A673 (cell line): ENCODE data around the gene LARP4. TPM values are rescaled to one million over a fixed set of nuclear protein-coding genes. Genes with fewer than 3 reads are reported as not detected.
A peak's percentile ranks its signal among the peaks of the same experiment; 100 is the strongest.

Source experiments
- Bru-seq: library from RNA; stranded (reverse); fragments of 400-500 nt; gene quantifications from one replicate; lab custom pipeline; 2021; lab: Mats Ljungman, UMichigan
- BruChase-seq, 2 experiments: library from RNA; stranded (reverse); fragments of 400-500 nt; gene quantifications; one replicate each; lab custom pipeline; 2021; lab: Mats Ljungman, UMichigan
- BruUV-seq: library from RNA; stranded (reverse); fragments of 400-500 nt; replicated peaks from 2 replicates; lab custom pipeline; 2021; lab: Mats Ljungman, UMichigan
- CTCF ChIA-PET: fragments of 300-600 bp; sonication (Branson Sonifier 250); formaldehyde crosslinking; loops from one replicate; lab custom pipeline; 2022; ENCODE audit warnings: antibody characterized with exemption; lab: Charles Lee
- POLR2A ChIA-PET: fragments of 300-600 bp; sonication (Branson Sonifier 250); formaldehyde crosslinking; loops from one replicate; lab custom pipeline; 2022; ENCODE audit warnings: antibody characterized with exemption; ENCODE audit not compliant: low non-redundant PET; lab: Charles Lee
- DNase-seq: peaks from one replicate; pipeline ENCODE4 v3.0.0-alpha.2; 2015; ENCODE audit warnings: low spot score
- H3K27ac ChIP-seq: fragments of 200-600 bp; sonication (generic); 2 replicates; pipeline ENCODE4 v1.5.1; 2016; ENCODE audit warnings: mixed run types, low read depth, mild to moderate bottlenecking, mixed read lengths, antibody characterized with exemption, low read length; ENCODE audit not compliant: poor library complexity, severe bottlenecking
- H3K27me3 ChIP-seq: fragments of 200-600 bp; sonication (generic); replicated peaks from 2 replicates; pipeline ENCODE4 v1.6.1; 2017; ENCODE audit warnings: mixed run types, low read depth, mild to moderate bottlenecking, mixed read lengths, antibody characterized with exemption, low read length; ENCODE audit not compliant: insufficient read depth, poor library complexity
- H3K36me3 ChIP-seq: fragments of 200-600 bp; sonication (generic); 2 replicates; pipeline ENCODE4 v1.6.1; 2016; ENCODE audit warnings: mixed run types, mild to moderate bottlenecking, mixed read lengths, antibody characterized with exemption, low read length; ENCODE audit not compliant: insufficient read depth, poor library complexity, severe bottlenecking
- H3K4me1 ChIP-seq: fragments of 200-600 bp; sonication (generic); 2 replicates; pipeline ENCODE4 v1.6.1; 2017; ENCODE audit warnings: mixed run types, mild to moderate bottlenecking, mixed read lengths, antibody characterized with exemption, low read length; ENCODE audit not compliant: insufficient read depth, poor library complexity, severe bottlenecking
- H3K4me3 ChIP-seq: fragments of 200-600 bp; sonication (generic); 2 replicates; pipeline ENCODE4 v1.5.1; 2016; ENCODE audit warnings: low read depth, mixed run types, mild to moderate bottlenecking, mixed read lengths, low read length; ENCODE audit not compliant: poor library complexity, severe bottlenecking
- H3K9me3 ChIP-seq: fragments of 200-600 bp; sonication (generic); 2 replicates; pipeline ENCODE4 v1.6.1; 2016; ENCODE audit warnings: mixed run types, low read depth, mild to moderate bottlenecking, mixed read lengths, antibody characterized with exemption, low read length; ENCODE audit not compliant: poor library complexity, severe bottlenecking
- EZH2 ChIP-seq: fragments of 200-600 bp; sonication (generic); IDR thresholded peaks from 2 replicates; pipeline ENCODE4 v1.6.1; 2017; ENCODE audit warnings: borderline replicate concordance, low read depth, mild to moderate bottlenecking, mixed read lengths, antibody characterized with exemption, low read length; ENCODE audit not compliant: poor library complexity, severe bottlenecking
- intact Hi-C: fragments of 100-400 bp; cut with micrococcal nuclease; formaldehyde crosslinking; loops from one replicate; pipeline ENCODE4 v1.10.0; 2022; ENCODE audit not compliant: unreplicated experiment
- long read RNA-seq: library from polyadenylated mRNA; stranded (forward); transcript quantifications from one replicate; pipeline ENCODE4 v2.0.0, GENCODE V29; 2022
- total RNA-seq: library from RNA; stranded (reverse); gene quantifications from 2 replicates; pipeline ENCODE4 v1.2.3, GENCODE V29; 2021
- TF ChIP-seq, protein P1 (sequence below): fragments of 300-800, 200-600 bp; sonication (generic); conservative IDR thresholded peaks from 2 replicates; pipeline ENCODE4 v1.5.1; 2017; ENCODE audit warnings: low read depth, mild to moderate bottlenecking, antibody characterized with exemption, low read length, moderate library complexity, mixed read lengths

The LARP4 gene
- total RNA-seq (91.0 and 93.5 TPM in 2 replicates), Bru-seq, nascent RNA (percentile 91 among the genes with signal in this experiment), BruChase-seq, experiment 1, labeled RNA remaining after a 2-hour chase (percentile 95 among the genes with signal in this experiment), BruChase-seq, experiment 2, labeled RNA remaining after a 6-hour chase (percentile 95 among the genes with signal in this experiment)
- long read RNA-seq, full-length matches to known transcripts: 28 of 73 reads
- long read RNA-seq, partial matches to known transcripts: 12 of 73 reads
- long read RNA-seq, other reads (novel, unspliced or antisense): 33 of 73 reads

DNA sequence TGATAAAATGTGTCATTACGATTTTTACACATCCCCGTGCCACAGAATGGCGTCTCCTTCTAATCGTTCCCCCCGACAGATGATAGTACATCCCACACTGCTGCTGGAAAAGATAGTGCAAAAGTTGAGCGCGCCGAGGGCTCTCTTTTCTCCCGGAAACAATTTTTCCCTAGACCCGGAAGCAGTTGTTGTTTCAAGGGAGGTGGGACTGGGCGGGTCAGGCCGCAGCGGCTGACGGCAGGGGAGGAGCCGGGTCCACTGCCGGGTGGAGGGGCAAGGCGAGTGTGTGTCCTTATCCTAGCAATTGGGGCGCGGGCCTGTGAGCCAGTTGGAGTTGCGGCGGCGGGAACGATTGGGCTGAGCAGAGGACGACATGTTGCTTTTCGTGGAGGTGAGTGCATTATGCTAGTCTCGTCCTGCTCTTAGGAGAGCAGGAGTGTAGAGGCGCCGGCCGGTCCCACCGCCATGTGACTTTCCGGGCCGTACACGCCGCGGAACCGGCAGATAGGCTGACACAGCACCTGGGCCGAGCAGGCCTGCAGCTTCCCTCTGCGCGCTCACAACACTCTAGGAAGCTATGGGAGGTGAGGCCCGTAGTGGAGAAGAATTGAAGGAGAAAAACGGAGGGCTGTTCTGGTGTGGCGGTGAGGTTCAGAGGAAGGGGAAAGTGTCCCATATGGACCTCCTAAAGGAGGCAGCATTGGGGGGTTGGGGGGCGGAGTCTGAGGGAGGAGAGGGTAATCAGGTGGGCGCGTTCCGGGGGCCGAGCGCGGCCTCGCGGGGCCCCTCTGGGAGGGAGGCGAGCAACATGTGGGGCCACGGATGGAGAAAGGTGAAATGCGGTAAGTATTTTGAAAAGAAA, at the start of gene LARP4:
LARP4 (plus strand) TSS at position 248 of the 862 bp plus-strand sequence; CDS start at position 374, 126 bp downstream.
- CTCF ChIA-PET: no interaction called here
- Histone ChIP-seq H3K4me1 (peaks cover 13% of the 10 kb centered on the region), H3K4me3 (peak within 1 kb of the TSS; percentile 82), H3K27ac (peak within 1 kb of the TSS; percentile 90), H3K9me3 (no peaks in the 10 kb centered on the region), H3K27me3 (no peaks in the 10 kb centered on the region), H3K36me3 (no peaks in the 10 kb centered on the region)
- no TSS peak for BruUV-seq
- POLR2A ChIA-PET: interaction anchor here (0.7 kb wide), 1 partner anchor 316 kb away, joined by 3 read pairs; no protein-coding TSS in a partner anchor
- intact Hi-C loops: no loop called here
- TF ChIP-seq, protein P1, sequence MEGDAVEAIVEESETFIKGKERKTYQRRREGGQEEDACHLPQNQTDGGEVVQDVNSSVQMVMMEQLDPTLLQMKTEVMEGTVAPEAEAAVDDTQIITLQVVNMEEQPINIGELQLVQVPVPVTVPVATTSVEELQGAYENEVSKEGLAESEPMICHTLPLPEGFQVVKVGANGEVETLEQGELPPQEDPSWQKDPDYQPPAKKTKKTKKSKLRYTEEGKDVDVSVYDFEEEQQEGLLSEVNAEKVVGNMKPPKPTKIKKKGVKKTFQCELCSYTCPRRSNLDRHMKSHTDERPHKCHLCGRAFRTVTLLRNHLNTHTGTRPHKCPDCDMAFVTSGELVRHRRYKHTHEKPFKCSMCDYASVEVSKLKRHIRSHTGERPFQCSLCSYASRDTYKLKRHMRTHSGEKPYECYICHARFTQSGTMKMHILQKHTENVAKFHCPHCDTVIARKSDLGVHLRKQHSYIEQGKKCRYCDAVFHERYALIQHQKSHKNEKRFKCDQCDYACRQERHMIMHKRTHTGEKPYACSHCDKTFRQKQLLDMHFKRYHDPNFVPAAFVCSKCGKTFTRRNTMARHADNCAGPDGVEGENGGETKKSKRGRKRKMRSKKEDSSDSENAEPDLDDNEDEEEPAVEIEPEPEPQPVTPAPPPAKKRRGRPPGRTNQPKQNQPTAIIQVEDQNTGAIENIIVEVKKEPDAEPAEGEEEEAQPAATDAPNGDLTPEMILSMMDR: no peak
- TF ChIP-seq EZH2: no peak
- peak; percentile 99 for DNase-seq

DNA sequence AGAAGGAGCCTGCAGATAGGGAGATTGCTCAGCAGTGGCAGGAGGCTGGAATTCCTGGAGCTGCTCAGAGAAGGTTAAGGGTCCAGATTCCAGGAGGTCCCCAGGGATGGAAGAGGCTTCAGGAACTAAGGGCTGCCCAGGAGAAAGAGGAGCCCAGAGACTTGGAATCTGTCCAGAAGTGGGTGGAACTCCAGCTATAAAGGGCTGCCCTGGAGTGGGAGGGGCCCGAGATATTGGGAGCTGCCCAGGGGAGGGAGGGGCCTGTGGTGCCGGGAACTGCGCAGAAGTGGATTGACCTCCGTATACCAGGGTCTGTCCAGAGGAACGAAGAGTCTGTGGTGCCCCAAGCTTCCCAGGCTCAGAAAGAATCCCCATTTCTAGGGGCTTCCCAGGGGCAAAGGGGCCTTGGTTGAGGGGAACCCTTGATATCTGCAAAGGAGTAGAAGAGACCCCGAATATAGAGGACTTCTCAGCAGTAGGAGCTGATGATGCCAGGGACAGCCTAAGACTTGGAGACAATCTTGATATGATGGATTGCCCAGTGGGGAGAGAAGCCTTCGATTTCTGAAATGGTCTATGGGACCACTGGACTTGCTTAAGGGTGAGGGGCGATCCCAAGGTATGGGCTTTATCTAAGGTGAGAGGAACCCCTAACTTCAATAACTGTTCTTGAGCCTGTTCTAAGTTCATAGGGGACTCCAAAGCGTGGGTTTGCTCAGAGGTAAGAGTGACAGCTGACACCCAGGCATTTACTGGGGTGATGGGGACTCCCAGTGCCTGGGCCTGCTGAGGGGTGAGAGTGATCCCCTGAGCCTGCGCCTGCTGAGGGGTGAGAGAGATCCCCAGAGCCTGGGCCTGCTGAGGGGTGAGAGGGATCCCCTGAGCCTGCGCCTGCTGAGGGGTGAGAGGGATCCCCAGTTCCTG, 49.3 kb upstream of the LARP4 start:
- POLR2A ChIA-PET: no interaction called here
- CTCF ChIA-PET: no interaction called here

More for the DNA sequence above, 49.3 kb upstream of the LARP4 start:
- Histone ChIP-seq H3K4me3 (no peak overlapping the region), H3K36me3 (no peaks in the 10 kb centered on the region), H3K9me3 (no peaks in the 10 kb centered on the region), H3K4me1 (no peaks in the 10 kb centered on the region), H3K27me3 (no peaks in the 10 kb centered on the region), H3K27ac (no peak overlapping the region)
- DNase-seq: peak; percentile 39
- no TSS peak for BruUV-seq
- TF ChIP-seq, protein P1: no peak
- TF ChIP-seq EZH2: no peak
- intact Hi-C loops: no loop called here
